Lung (tissue), 12 donors: Measurements from ENCODE around the gene SPATA20. TPM values are rescaled to one million over a fixed set of nuclear protein-coding genes. Genes with fewer than 3 reads are reported as not detected.

Experiments used
- ATAC-seq: fragments of 200-7000 bp; cut with Tn5 transposase; one replicate; pipeline ENCODE4 v1.9.1; 2020; ENCODE audit warnings: moderate number of reproducible peaks; ENCODE audit not compliant: insufficient read depth, low FRiP score
- DNase-seq, 3 donors: peaks; one replicate each; pipeline ENCODE4 v3.0.0-alpha.2; 2013 to 2017
- H3K27ac ChIP-seq, 2 donors: one replicate each; pipeline ENCODE4 v1.5.1; 2013; ENCODE audit warnings: mild to moderate bottlenecking in 2 of 2, moderate library complexity in 2 of 2, control low read depth in 1 of 2, inconsistent platforms in 1 of 2, low read depth in 1 of 2, low read length in 1 of 2
- H3K27me3 ChIP-seq, 3 donors: one replicate each; pipeline ENCODE4 v1.5.1; 2013; ENCODE audit warnings: low read length in 2 of 3; ENCODE audit not compliant: control insufficient read depth in 3 of 3, insufficient read depth in 3 of 3
- H3K36me3 ChIP-seq, 4 donors: one replicate each; pipeline ENCODE4 v1.5.1; 2013; ENCODE audit warnings: low read length in 4 of 4, mild to moderate bottlenecking in 1 of 4, moderate library complexity in 1 of 4; ENCODE audit not compliant: control insufficient read depth in 4 of 4, insufficient read depth in 4 of 4
- H3K4me1 ChIP-seq, 5 donors: one replicate each; pipeline ENCODE4 v1.5.1; 2013; ENCODE audit warnings: low read length in 5 of 5, mild to moderate bottlenecking in 2 of 5, moderate library complexity in 1 of 5; ENCODE audit not compliant: control insufficient read depth in 5 of 5, insufficient read depth in 5 of 5
- H3K4me3 ChIP-seq: one replicate; pipeline ENCODE4 v1.5.1; 2013; ENCODE audit warnings: mild to moderate bottlenecking, control low read depth, moderate library complexity
- H3K9ac ChIP-seq, 2 donors: one replicate each; pipeline ENCODE4 v1.5.1; 2013; ENCODE audit warnings: low read length in 2 of 2, control low read depth in 1 of 2; ENCODE audit not compliant: insufficient read depth in 1 of 2
- H3K9me3 ChIP-seq, 4 donors: one replicate each; pipeline ENCODE4 v1.5.1; 2013; ENCODE audit warnings: low read length in 3 of 4, mild to moderate bottlenecking in 1 of 4, moderate library complexity in 1 of 4; ENCODE audit not compliant: control insufficient read depth in 4 of 4, insufficient read depth in 3 of 4
- CTCF ChIP-seq: IDR thresholded peaks from 2 replicates; pipeline ENCODE4 v1.5.1; 2012; ENCODE audit warnings: mild to moderate bottlenecking; ENCODE audit errors: control extremely low read depth, extremely low read depth
- WGBS, 2 donors: extraction: QIAGEN DNeasy Blood & Tissue Kit; methylation state at CpG; one replicate each; pipeline ENCODE4 v1.1.7; 2013; 5-methylcytosine and 5-hydroxymethylcytosine counted together
- polyA plus RNA-seq, 2 donors: library from polyadenylated mRNA; stranded (reverse); fragments of 200-250 nt; gene quantifications; one replicate each; pipeline ENCODE4 v1.2.1, GENCODE V29; 2013
- total RNA-seq, 2 donors: library from RNA; depleted of rRNA in 1 of 2; stranded (reverse); fragments of >200 nt in 1 of 2; gene quantifications; one replicate each; pipeline ENCODE4 v1.2.1, GENCODE V29; 2014 to 2021
- donor health status: control.
- donor health status: control.
- donor health status: Bipolar disorder and iron deficiency.
- donor health status: healthy.
- donor health status: DM: yes; HTN: yes; CAD: no.

Gene SPATA20
- total and polyA plus RNA-seq, 4 donors = 10.5 to 37.8 (median 29.0) TPM

GRCh38 chr17:50594892-50595291 is 47.9 kb downstream of the SPATA20 start:
- Histone ChIP-seq H3K36me3 (peaks cover 0 to 24% (median 4%) of the 10 kb centered on the region in 4 donors), H3K4me3 (no peak overlapping the region), H3K4me1 (peaks cover 4 to 47% (median 18%) of the 10 kb centered on the region in 5 donors), H3K27me3 (no peaks in the 10 kb centered on the region), H3K9ac (no peak overlapping the region), H3K9me3 (no peaks in the 10 kb centered on the region), H3K27ac (no peak overlapping the region)
- no peak for TF ChIP-seq CTCF
- DNase-seq = no peak
- ATAC-seq = no peak
- 88 to 91% methylated on average over 21 of the region's 21 CpGs for WGBS, 2 donors

GRCh38 chr17:50596191-50597037 is 49.4 kb downstream of the SPATA20 start:
- H3K9ac ChIP-seq = no peak overlapping the region
- no peak for TF ChIP-seq CTCF
- no peak overlapping the region for H3K4me3 ChIP-seq
- 83 to 86% methylated on average over 33 to 34 of the region's 34 CpGs for WGBS, 2 donors
- H3K27ac ChIP-seq = no peak overlapping the region
- DNase-seq (no peak), ATAC-seq (no peak)
- H3K9me3 ChIP-seq = no peaks in the 10 kb centered on the region
- H3K27me3 ChIP-seq = no peaks in the 10 kb centered on the region
- peaks cover 0 to 38% (median 14%) of the 10 kb centered on the region in 5 donors for H3K4me1 ChIP-seq
- H3K36me3 ChIP-seq = peaks cover 0 to 17% (median 6%) of the 10 kb centered on the region in 4 donors

GRCh38 chr17:50598487-50598886 is 51.5 kb downstream of the SPATA20 start:
- no peaks in the 10 kb centered on the region for H3K27me3 ChIP-seq
- no peak overlapping the region for H3K27ac ChIP-seq
- TF ChIP-seq CTCF = no peak
- ATAC-seq (no peak), DNase-seq (no peak)
- H3K4me1 ChIP-seq = peaks cover 0 to 44% (median 24%) of the 10 kb centered on the region in 5 donors
- H3K36me3 ChIP-seq = peaks cover 0 to 13% (median 2%) of the 10 kb centered on the region in 4 donors
- H3K9me3 ChIP-seq = no peaks in the 10 kb centered on the region
- H3K4me3 ChIP-seq = no peak overlapping the region
- no peak overlapping the region for H3K9ac ChIP-seq
- 62 to 77% methylated on average over 5 of the region's 5 CpGs for WGBS, 2 donors
